GM06990 (cell line): Measurements from ENCODE around the gene SCN5A.

Source experiments
- DNase-seq: peaks from one replicate; pipeline ENCODE4 v3.0.0-alpha.2; 2011; ENCODE audit not compliant: insufficient read length; ENCODE audit errors: extremely low read depth
- H3K27me3 ChIP-seq: replicated peaks from 2 replicates; pipeline ENCODE4 v1.6.0; 2011; ENCODE audit warnings: low read length; ENCODE audit not compliant: control insufficient read depth, insufficient read depth
- H3K36me3 ChIP-seq: 2 replicates; pipeline ENCODE4 v1.5.1; 2011; ENCODE audit warnings: low read length; ENCODE audit not compliant: control insufficient read depth, insufficient read depth
- H3K4me3 ChIP-seq: replicated peaks from 2 replicates; pipeline ENCODE4 v1.5.1; 2011; ENCODE audit warnings: low read depth, mild to moderate bottlenecking, control low read depth, low read length
- CTCF ChIP-seq: IDR thresholded peaks from 2 replicates; pipeline ENCODE4 v1.5.1; 2011; ENCODE audit warnings: low read length, control low read depth, mild to moderate bottlenecking, inconsistent platforms; ENCODE audit not compliant: insufficient read depth, poor library complexity, severe bottlenecking

Gene SCN5A

GRCh38 chr3:38651153-38651789 lies 1.8 kb upstream of the SCN5A start:
- H3K27me3 ChIP-seq = peaks cover 2% of the 10 kb centered on the region
- H3K4me3 ChIP-seq = no peak overlapping the region
- peak; percentile 42 for DNase-seq
- H3K36me3 ChIP-seq = no peaks in the 10 kb centered on the region
- TF ChIP-seq CTCF = peak; percentile 99

- H3K4me3 ChIP-seq = no peak overlapping the region
- no peak for DNase-seq
- TF ChIP-seq CTCF = no peak
- H3K36me3 ChIP-seq = no peaks in the 10 kb centered on the region
- H3K27me3 ChIP-seq = peaks cover 2% of the 10 kb centered on the region
Measured at GRCh38 chr3:38650248-38650951, 913 bp upstream of the SCN5A start.

- DNase-seq = no peak
- peak overlapping the region; percentile 34 for H3K4me3 ChIP-seq
- no peaks in the 10 kb centered on the region for H3K36me3 ChIP-seq
- H3K27me3 ChIP-seq = peaks cover 2% of the 10 kb centered on the region
- no peak for TF ChIP-seq CTCF
Measured at GRCh38 chr3:38648659-38649499, 608 bp downstream of the SCN5A start.

GRCh38 chr3:38648024-38648658 lies 1.3 kb downstream of the SCN5A start:
- no peak overlapping the region for H3K4me3 ChIP-seq
- no peaks in the 10 kb centered on the region for H3K36me3 ChIP-seq
- H3K27me3 ChIP-seq = peaks cover 2% of the 10 kb centered on the region
- TF ChIP-seq CTCF = no peak
- no peak for DNase-seq

GRCh38 chr3:38647217-38647970 lies 2.1 kb downstream of the SCN5A start:
- DNase-seq = no peak
- Histone ChIP-seq H3K36me3 (no peaks in the 10 kb centered on the region), H3K4me3 (no peak overlapping the region), H3K27me3 (peaks cover 2% of the 10 kb centered on the region)
- no peak for TF ChIP-seq CTCF
